GM19455 (cell line): ENCODE measurements around the gene BTNL9.
"Not testable (repeated sequence)": the region's sequence is repeated elsewhere in the genome, so short reads cannot be mapped to it uniquely, and the experiment has no call there.

Source experiments
- ATAC-seq: cut with Tn5 transposase; IDR thresholded peaks from one replicate; pipeline ENCODE4 v1.9.1; 2021; ENCODE audit not compliant: unreplicated experiment

BTNL9 gene

DNA sequence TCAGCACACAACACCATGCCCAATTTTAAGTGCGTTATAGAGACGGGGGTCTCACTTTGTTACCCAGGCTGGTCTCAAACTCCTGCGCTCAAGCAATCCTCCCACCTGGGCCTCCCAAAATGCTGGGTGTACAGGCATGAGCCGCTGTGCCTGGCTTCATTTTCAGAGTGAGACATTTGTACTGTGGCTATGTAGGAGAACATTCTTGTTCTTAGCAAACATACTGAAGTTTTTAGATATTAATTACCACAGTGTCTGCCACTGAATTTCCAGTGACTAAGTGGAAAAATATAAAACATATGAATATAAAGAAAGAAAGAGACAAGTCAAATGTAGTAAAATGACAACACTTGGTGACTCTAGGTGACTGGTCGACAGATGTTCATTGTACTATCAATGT, 20.9 kb downstream of the BTNL9 start:
- no peak for ATAC-seq

DNA sequence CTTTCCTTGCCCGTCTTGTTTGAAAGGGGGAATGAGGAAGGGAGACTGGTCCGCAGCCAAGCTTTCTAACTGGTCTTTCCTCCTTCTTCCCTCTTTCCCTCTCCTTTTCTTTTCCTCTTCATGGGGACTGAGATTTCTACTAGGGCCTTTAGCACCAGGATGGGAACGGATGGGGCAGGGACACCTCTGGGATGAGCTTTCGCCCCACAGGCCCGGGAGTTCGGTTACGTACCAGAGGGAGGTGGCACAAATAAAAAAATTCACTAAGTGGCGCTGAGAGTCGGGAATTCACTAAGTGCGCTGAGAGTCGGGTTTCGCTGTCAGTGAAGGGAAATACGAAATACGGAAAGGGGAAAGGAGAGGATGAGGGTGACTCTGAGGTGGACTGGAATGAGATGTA, 21.6 kb downstream of the BTNL9 start:
- ATAC-seq = no peak

DNA sequence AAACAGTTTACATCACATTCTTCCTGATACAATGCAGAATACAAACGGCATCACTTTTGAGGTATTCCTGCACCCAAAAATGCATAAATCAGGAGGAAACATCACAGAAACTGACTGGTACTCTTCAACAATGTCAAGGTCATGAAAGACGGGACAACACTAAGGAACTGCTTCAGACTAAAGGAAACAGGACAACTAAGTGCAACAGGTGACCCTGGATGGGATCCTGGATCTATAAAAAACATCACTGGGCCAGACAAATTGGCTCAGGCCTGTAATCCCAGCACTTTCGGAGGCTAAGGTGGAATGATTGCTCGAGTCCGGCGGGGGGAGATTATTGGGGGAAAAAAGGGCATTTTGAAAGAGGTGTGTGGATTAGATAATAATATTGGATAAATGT, 22.6 kb downstream of the BTNL9 start:
- ATAC-seq = no peak

DNA sequence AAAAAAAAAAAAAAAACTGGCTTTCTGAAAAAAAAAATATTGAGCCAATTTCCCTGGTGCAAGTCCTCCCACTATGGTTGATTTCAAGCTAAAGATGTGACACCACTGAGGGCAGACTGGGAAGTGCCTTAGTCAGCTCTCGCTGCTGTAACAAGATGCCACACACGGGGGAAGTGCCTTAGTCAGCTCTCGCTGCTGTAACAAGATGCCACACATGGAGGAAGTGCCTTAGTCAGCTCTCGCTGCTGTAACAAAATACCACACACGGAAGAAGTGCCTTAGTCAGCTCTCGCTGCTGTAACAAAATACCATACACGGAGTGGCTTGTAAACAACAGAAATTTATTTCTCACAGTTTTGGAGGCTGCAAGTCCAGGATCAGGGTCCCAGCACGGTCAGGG, 23.4 kb downstream of the BTNL9 start:
- no peak for ATAC-seq

DNA sequence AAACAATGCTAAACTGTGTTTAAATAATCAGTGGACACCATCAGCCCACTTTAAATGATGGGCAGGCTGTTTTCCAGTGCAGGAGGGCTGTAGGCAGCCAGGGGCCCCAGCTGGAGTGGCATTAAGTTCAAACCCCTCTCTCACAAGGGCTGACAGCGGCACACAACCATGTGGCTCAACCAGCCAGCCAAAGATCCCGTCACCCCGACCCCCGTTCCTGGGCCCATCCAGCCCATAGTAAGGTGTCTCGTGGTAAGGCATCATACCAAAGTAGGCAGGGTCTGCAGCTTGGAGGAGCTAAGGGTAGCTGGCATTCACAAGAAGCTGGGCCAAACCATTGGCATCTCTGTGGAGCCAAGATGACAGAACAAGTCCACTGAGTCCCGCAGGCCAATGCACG, 24.9 kb downstream of the BTNL9 start:
- no peak for ATAC-seq

DNA sequence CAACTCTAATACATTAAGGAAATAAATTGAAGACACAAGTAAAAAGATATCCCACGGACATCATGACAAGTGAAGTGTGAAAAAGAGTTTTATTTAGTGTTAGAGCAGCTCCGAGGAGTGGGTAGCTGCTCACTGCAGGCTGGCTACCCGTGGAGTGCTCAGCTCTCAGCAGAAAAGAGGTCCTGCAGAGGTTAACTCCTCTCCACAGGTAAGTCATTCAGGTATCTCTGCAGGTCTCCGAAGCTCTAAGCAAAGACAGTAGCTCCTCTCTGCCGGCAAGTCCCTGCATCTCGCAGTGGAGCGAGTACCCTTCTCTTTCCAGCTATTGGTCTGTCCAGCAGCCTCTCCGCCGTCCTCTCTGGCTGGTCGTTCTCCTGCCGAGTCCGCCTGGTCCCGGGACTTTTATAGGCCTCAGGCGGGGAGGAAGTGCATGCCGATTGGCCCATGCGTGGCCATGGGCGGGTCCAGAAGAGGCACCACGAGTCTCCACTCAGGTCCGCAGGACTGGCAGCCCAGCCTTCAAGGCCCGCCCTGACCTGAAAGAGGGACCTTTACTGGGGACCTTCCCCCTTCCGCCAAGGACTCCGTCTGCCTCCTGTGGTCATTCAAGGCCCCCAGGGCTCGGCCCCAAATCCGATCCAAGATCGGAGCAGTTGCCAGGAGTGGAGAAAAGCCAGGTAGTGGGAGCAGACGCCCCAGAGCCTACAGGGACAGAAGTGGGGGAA, 29.9 kb downstream of the BTNL9 start:
- no peak for ATAC-seq

DNA sequence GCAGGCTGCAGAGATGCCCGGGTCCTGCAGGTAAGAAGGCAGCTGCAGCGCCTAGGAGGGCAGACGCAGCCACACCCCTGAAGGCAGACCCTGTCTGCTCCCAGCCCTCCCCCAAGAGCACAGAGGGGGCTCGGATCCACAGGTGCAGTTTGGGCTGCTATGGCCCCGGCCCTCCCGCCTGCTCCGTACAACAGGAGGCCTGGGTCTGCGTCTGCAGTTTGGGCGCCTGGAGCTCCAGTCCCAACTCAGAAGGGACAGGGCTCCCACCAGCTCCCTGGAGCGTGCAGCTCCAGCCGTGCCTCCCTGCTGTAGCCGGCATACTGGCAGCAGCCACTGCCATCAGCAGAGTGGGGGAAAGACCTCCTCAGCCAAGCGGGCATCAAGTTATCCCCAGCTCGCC, 30.5 kb downstream of the BTNL9 start:
- no peak for ATAC-seq

DNA sequence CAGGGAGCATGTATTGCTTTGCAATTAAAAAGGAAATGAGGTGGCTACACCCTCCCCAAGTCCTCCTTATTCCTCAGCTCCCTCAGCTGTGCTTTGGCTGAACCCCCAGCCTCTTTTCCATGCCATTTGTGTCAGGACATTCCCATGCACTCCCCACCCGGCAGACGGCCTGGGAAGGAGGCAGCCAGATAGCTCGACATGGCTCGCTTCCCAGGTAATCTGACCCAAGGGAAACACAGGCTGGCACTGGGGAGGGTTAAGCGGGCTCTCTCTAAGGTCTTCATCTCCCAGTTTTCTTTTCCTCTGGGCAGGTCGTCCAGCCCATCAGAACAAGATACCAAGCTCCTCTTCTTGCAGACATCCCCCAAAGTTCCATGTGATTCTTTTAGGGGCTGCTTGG, 31.2 kb downstream of the BTNL9 start:
- no peak for ATAC-seq

DNA sequence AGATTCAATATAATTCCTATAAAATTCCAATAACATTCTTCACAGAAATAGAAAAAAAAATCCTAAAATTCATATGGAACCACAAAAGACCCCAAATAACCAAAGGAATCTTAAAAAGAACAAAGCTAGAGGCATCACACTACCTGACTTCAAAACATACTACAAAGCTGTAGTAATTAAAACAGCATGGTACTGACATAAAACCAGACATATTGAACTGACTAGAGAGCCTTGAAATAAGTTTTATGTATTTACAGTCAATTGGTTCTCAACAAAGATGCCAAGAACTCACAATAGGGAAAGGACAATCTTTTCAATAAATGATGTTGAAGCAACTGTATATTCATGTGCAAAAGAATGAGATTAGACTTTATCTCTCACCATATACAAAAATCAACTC, 36.9 kb downstream of the BTNL9 start:
- no peak for ATAC-seq

DNA sequence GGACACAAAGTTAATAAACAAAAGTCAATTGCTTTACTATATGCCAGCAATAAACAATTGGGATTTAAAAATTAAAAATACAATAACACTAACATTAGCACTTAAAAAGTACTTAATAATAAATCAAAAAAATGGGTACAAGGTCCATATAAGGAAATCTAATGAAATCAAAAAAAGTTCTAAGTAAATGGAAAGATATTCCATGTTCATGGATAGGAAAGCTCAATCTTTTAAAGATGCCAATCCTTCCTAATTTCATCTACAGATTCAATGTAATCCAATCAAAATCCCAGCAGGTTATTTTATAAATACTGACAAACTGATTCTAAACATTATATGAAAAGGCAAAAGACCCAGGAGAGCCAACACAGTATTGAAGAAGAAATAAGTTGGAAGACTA, 41.9 kb downstream of the BTNL9 start:
- ATAC-seq = no peak

DNA sequence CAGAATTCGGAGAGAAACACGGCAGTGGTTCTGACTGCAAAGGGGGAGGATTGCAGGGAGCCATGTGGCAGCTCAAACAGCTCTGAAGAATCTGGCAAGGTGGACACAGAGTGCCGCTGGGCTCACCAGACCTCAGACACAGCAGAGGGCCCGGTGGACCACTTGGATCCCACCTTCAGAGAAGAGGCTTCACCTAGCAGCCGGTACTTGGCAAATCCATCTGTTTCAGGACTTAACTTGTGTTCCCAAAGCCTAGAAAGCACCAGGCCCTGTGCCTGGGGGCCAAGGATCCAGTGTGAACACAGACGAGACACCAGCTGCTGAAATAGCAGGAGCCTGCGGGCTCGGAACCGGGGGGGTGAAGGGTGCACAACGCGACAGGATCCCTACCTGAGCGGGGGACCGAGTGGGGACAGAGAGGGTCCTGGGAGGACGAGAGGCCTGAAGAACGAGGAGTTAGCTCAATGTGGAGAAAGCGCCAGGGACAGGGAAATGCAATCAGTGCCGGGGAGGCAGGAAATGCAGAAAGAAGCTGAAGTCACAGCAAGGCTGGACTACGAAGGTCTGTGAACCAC, 44.6 kb downstream of the BTNL9 start:
- ATAC-seq = no peak

DNA sequence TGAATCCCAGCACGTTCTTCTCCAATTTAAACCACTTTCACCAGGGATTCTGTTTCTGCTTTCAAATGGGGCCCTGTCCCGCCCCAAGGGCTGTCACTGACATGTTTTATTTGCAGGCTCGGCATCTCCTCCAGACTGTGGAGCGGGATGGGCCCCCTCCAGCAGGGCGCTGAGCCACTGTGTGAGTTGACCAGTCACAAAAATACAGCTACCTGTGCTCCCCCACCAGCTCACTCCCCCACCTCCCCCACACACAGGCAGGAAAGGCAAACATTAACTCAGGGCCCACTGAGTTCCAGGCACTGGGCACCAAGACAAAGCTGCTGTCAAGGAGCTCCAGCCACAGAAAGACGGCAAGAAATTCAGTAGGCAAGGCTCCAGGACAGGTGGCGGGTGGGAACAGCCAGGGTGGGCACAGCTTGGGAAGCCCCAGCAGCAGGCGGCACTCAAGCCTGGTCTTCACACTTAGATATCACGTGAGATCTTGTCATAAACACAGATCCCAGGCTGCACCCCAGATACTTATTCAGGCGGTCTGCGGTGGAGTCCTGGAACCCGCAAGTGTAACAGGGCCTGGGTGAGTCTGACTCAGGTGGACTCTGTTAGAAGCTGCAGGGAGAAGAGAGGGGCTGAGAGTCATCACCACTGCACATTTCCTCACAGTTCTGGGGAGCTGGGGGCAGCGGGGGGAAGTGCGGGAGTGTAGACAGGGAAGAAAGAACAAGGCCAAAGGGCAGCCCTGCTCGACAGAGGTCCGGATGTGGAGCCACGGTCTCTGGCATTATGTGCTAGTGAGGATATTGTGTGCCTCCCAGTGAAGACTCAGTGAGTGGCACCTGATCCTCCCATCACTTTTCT, 46.2 kb downstream of the BTNL9 start:
- ATAC-seq = no peak

DNA sequence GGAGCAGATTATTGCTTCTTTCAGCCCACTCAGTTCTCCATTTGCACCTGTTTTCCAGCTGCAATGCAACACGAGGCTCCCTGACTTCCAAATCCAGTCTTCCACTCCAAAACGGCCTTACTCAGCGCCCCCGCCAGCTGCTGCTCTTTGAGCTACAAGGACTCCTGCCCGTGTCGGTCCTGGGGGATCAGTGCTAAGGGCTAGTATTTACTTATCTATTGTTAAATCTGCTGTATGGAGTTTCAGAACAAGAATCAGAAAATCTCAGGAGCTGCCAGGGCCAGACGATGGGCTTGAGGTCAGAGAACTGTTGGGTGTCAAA, 46.8 kb downstream of the BTNL9 start:
- no peak for ATAC-seq

DNA sequence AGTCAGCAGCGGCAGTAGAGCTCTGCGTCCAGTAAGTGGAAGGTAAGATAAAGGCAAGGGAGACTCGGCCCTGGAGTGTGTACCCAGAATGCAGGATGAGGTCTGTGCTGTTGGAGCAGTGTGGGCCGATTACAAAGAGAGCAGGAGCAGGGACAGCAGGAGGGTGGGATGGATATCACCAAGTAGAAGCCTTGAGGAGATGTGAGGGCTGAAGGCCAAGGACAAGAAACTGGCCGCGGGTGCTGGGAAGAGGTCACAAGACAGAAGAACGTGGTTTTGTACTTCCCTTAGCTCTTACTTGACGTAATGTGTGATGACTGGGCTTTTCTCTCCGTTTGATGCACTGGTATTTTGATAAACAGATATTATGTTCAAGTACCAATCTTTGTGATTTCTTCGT, 47.2 kb downstream of the BTNL9 start:
- ATAC-seq = no peak

DNA sequence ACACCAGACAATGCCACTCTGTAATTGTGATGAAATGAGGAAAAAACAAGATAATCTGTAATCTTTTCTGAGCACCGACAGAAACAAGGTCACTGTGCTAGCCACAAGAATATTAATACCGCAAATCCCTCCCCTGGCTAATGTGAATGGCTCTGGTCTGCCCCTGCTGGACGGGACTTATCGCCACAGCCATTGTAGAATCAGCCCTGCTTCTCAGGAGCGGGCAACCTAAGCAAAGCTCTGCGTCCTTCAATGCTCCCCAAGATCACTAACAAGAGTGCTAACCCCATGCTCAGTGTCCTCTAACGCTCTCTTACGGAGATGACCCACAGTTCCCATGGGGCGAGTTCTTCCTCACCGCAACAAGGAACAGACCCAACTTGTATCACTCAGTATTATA, 48.2 kb downstream of the BTNL9 start:
- ATAC-seq = no peak

DNA sequence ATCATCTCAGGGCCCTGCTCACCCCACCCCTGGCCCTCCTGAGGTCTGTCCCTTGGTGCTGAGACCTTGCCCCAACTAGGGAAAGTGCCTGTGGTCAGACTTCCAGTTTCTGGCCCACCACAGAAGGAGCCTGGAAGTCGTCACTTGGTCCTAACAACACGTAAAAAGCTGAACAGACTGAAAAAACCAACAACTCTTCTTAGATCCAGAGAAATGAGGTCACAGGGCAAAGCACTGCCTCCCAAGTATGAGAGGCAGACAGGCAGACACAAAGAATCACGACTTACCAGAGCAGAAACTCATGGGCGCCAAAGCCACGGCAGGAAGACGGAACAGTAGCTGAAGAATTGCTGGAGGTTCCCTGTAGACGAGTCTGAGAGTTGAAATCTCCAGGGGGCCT, 52.4 kb downstream of the BTNL9 start:
- no peak for ATAC-seq

DNA sequence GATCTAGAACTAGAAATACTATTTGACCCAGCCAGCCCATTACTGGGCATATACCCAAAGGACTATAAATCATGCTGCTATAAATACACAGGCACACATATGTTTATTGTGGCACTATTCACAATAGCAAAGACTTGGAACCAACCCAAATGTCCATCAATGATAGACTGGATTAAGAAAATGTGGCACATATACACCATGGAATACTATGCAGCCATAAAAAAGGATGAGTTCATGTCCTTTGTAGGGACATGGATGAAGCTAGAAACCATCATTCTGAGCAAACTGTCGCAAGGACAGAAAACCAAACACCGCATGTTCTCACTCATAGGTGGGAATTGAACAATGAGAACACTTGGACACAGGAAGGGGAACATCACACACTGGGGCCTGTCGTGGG, 55.1 kb downstream of the BTNL9 start:
- not testable (repeated sequence) for ATAC-seq

DNA sequence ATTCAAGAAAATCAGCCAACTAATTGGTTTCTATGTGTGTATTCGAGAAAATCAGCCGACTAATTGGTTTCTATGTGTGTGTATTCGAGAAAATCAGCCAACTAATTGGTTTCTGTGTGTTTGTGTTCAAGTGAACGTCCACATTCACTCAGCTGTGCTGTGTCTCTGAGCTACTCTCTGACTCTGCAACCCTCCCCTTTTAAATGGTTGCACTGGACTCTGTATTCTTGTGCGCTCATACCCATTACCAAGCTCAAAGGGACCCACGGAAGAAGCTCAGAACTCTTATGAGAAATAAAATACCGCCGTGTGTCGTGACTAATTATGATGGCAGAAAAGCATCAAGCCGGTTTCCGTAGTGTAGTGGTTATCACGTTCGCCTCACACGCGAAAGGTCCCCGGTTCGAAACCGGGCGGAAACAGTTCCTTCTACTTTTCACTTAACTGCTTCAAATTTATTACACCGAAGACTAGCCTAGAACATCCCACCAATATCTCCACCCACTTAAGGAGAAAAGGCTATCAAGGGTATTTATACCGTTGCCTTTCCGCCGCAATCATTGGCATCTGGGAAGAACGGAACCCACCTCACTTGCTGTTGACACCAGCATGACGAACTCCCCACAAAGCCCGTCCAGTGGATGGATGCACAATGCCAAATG, 56.8 kb downstream of the BTNL9 start:
- not testable (repeated sequence) for ATAC-seq

DNA sequence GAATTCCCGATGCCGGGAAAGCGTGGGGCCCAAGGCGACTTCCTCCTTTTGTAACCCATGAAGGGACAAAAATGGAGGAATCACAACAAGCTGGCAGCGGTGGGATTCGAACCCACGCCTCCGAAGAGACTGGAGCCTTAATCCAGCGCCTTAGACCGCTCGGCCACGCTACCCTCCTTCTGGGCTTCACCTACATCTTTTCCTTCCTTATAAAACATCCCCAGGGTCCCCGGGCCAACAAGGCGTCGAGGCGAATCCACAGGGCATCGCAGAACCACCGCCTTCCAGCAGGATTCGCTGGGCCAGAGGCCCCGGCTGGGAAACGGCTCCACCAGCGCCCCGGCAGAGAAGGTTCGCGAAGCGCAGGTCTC, 57.3 kb downstream of the BTNL9 start:
- ATAC-seq = not testable (repeated sequence)

DNA sequence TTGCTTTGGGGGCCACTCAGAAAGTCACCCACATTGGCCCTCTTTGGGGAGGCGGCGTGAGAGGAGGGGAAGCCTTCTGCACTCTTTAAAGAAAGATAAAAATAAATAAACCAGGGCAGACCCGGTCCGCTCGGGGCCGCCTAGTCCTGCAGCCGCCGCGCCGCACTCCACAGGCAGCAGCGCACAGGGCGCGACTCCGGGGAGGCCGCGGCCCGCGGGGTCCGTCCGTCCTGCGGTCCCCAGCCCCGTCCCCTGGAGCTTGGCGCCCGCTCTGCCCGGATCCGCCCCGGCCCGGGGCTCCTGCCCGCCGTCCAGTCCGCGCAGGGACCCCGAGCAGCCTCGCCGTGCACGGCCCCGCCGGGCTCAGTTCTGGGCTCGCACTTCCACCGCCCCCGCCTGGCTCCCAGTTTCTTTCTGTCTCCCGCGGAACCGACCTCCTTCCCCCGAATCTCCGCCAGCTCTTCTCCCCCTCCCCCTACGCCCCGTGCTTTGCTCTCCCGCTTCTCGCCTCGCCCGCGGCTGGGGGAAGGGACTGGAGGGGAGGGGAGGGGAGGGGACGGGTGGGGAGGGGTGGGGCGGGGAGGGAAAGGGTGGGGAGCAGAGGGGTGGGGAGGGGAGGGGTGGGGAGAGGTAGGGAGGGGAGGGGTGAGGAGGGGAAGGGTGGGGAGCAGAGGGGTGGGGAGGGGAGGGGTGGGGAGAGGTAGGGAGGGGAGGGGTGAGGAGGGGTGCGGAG, 57.9 kb downstream of the BTNL9 start:
- not testable (repeated sequence) for ATAC-seq
